HCT116 (cell line): Measurements from ENCODE around the gene RXYLT1. TPM values are rescaled to one million over a fixed set of nuclear protein-coding genes. Genes with fewer than 3 reads are reported as not detected.

ENCODE experiments used
- ATAC-seq: fragments of 200-7000 bp; cut with Tn5 transposase; 2 replicates; pipeline ENCODE4 v1.9.1; 2020; ENCODE audit warnings: mild to moderate bottlenecking, moderate library complexity
- BruUV-seq: library from RNA; stranded (reverse); fragments of 400-500 nt; replicated peaks from 2 replicates; lab custom pipeline; 2021; lab: Mats Ljungman, UMichigan
- CTCF ChIA-PET: fragments of 300-600 bp; sonication (Branson Sonifier 250); formaldehyde crosslinking; loops from one replicate; lab custom pipeline; 2021; ENCODE audit warnings: antibody characterized with exemption; lab: Charles Lee
- POLR2A ChIA-PET: fragments of 300-600, 350-600 bp; sonication (Branson Sonifier 250); formaldehyde crosslinking; loops from one replicate; lab custom pipeline; 2021; ENCODE audit warnings: antibody characterized with exemption; lab: Charles Lee
- RAD21 ChIA-PET, 2 experiments: fragments of 300-600 bp; sonication (Branson Sonifier 250); formaldehyde crosslinking; loops; one replicate each; lab custom pipeline; 2023; ENCODE audit warnings: low total read pairs in 2 of 2; ENCODE audit not compliant: uncharacterized antibody in 2 of 2, unreplicated experiment in 2 of 2, low non-redundant PET in 1 of 2; lab: Charles Lee
- DNase-seq: peaks from one replicate; pipeline ENCODE4 v3.0.0-alpha.2; 2010; ENCODE audit warnings: low read depth, low spot score
- H2AFZ ChIP-seq: fragments of 200-600 bp; shearing (Covaris generic), sonication (generic); 2 replicates; pipeline ENCODE4 v1.6.1; 2017; ENCODE audit warnings: low read depth, mixed run types, mixed read lengths, antibody characterized with exemption, low read length; ENCODE audit not compliant: poor library complexity, severe bottlenecking
- H3K27ac ChIP-seq: 2 replicates; pipeline ENCODE4 v1.5.1; 2012; ENCODE audit warnings: low read depth, low read length
- H3K27me3 ChIP-seq: fragments of 200-600 bp; sonication (generic); 2 replicates; pipeline ENCODE4 v1.6.1; 2016; ENCODE audit warnings: mixed run types, low read length, mixed read lengths; ENCODE audit not compliant: insufficient read depth
- H3K36me3 ChIP-seq, 2 experiments: fragments of 200-500 bp in 1 of 2; fragments of 200-600 bp in 1 of 2; sonication (Bioruptor generic) in 1 of 2; sonication (generic) in 1 of 2; 2 replicates each; pipeline versions ENCODE4 v1.5.1 to v1.6.1; 2014 to 2016; ENCODE audit warnings: low read length in 2 of 2, inconsistent platforms in 1 of 2, mixed read lengths in 1 of 2, mixed run types in 1 of 2; ENCODE audit not compliant: insufficient read depth in 2 of 2, control insufficient read depth in 1 of 2
- H3K4me1 ChIP-seq, 2 experiments: fragments of 200-600 bp in 1 of 2; sonication (generic) in 1 of 2; 2 replicates each; pipeline versions ENCODE4 v1.5.1 to v1.6.1; 2012 to 2017; ENCODE audit warnings: low read length in 2 of 2, inconsistent platforms in 1 of 2, mild to moderate bottlenecking in 1 of 2, mixed read lengths in 1 of 2, mixed run types in 1 of 2, moderate library complexity in 1 of 2; ENCODE audit not compliant: insufficient read depth in 2 of 2, control insufficient read depth in 1 of 2
- H3K4me2 ChIP-seq: fragments of 200-600 bp; sonication (generic); 2 replicates; pipeline ENCODE4 v1.6.1; 2017; ENCODE audit warnings: mixed run types, low read length, mixed read lengths
- H3K4me3 ChIP-seq, 2 experiments: fragments of 200-600 bp in 1 of 2; sonication (generic) in 1 of 2; replicated peaks in 1 of 2; 2 replicates each; pipeline ENCODE4 v1.5.1; 2011 to 2016; ENCODE audit warnings: low read length in 2 of 2, control low read depth in 1 of 2, low read depth in 1 of 2, mild to moderate bottlenecking in 1 of 2, mixed read lengths in 1 of 2, mixed run types in 1 of 2
- H3K79me2 ChIP-seq: fragments of 200-600 bp; sonication (generic); 2 replicates; pipeline ENCODE4 v1.6.1; 2017; ENCODE audit warnings: mild to moderate bottlenecking, mixed run types, low read length, moderate library complexity, mixed read lengths; ENCODE audit not compliant: insufficient read depth
- H3K9ac ChIP-seq: fragments of 200-600 bp; sonication (generic); 2 replicates; pipeline ENCODE4 v1.6.1; 2016; ENCODE audit warnings: low read length, mixed read lengths
- H3K9me2 ChIP-seq: fragments of 200-600 bp; sonication (generic), shearing (Covaris generic); 2 replicates; pipeline ENCODE4 v1.6.1; 2017; ENCODE audit warnings: mixed run types, mild to moderate bottlenecking, moderate library complexity; ENCODE audit not compliant: insufficient read depth
- H3K9me3 ChIP-seq, 2 experiments: fragments of 200-500 bp in 1 of 2; fragments of 200-600 bp in 1 of 2; sonication (Bioruptor generic) in 1 of 2; sonication (generic) in 1 of 2; 2 replicates each; pipeline ENCODE4 v1.6.1; 2014 to 2017; ENCODE audit warnings: low read length in 2 of 2, mixed read lengths in 2 of 2, inconsistent platforms in 1 of 2, low read depth in 1 of 2, mild to moderate bottlenecking in 1 of 2, mixed run types in 1 of 2, moderate library complexity in 1 of 2; ENCODE audit not compliant: control insufficient read depth in 1 of 2, insufficient read depth in 1 of 2
- H4K20me1 ChIP-seq: fragments of 200-600 bp; sonication (generic), shearing (Covaris generic); 2 replicates; pipeline ENCODE4 v1.6.1; 2017; ENCODE audit warnings: mixed run types, mild to moderate bottlenecking, moderate library complexity; ENCODE audit not compliant: insufficient read depth
- ATF3 ChIP-seq: IDR thresholded peaks from 2 replicates; pipeline ENCODE4 v1.6.1; 2012
- CBX3 ChIP-seq: IDR thresholded peaks from 2 replicates; pipeline ENCODE4 v1.6.1; 2012; ENCODE audit warnings: low read depth
- CTCF ChIP-seq, 3 experiments: fragments of 200-600 bp in 1 of 3; sonication (generic) in 1 of 3; IDR thresholded peaks in 2 of 3; conservative IDR thresholded peaks in 1 of 3; 2 replicates each; pipeline ENCODE4 v1.5.1; 2012 to 2017; ENCODE audit warnings: low read depth in 2 of 3, low read length in 2 of 3, antibody characterized with exemption in 1 of 3, borderline replicate concordance in 1 of 3, control low read depth in 1 of 3, mild to moderate bottlenecking in 1 of 3, mixed read lengths in 1 of 3, mixed run types in 1 of 3, moderate library complexity in 1 of 3; ENCODE audit not compliant: insufficient read depth in 1 of 3
- EGR1 ChIP-seq: IDR thresholded peaks from 2 replicates; pipeline ENCODE4 v1.6.1; 2012; ENCODE audit warnings: low read depth
- ELF1 ChIP-seq: IDR thresholded peaks from 2 replicates; pipeline ENCODE4 v1.6.1; 2012; ENCODE audit warnings: low read depth, borderline replicate concordance
- EZH2 ChIP-seq: fragments of 200-600 bp; sonication (generic); IDR thresholded peaks from 2 replicates; pipeline ENCODE4 v1.6.1; 2017; ENCODE audit warnings: antibody characterized with exemption, mixed run types
- FOSL1 ChIP-seq: IDR thresholded peaks from 2 replicates; pipeline ENCODE4 v1.6.1; 2012; ENCODE audit warnings: low read depth
- JUND ChIP-seq: IDR thresholded peaks from 2 replicates; pipeline ENCODE4 v1.6.1; 2012
- MAX ChIP-seq: IDR thresholded peaks from 2 replicates; pipeline ENCODE4 v1.6.1; 2012
- POLR2A ChIP-seq: IDR thresholded peaks from 2 replicates; pipeline ENCODE4 v1.7.0; 2011; ENCODE audit warnings: borderline replicate concordance; ENCODE audit not compliant: insufficient read depth, insufficient read length; ENCODE audit errors: extremely low read depth
- RAD21 ChIP-seq: IDR thresholded peaks from 2 replicates; pipeline ENCODE4 v1.6.1; 2012; ENCODE audit warnings: low read depth, mild to moderate bottlenecking
- REST ChIP-seq: IDR thresholded peaks from 2 replicates; pipeline ENCODE4 v1.6.1; 2012; ENCODE audit warnings: low read depth
- SIN3A ChIP-seq: IDR thresholded peaks from 2 replicates; pipeline ENCODE4 v1.6.1; 2012; ENCODE audit warnings: low read depth
- SP1 ChIP-seq: IDR thresholded peaks from 2 replicates; pipeline ENCODE4 v1.6.1; 2012; ENCODE audit warnings: low read depth
- SRF ChIP-seq: IDR thresholded peaks from 2 replicates; pipeline ENCODE4 v1.6.1; 2012; ENCODE audit warnings: low read depth
- TCF7L2 ChIP-seq: IDR thresholded peaks from 2 replicates; pipeline ENCODE4 v1.7.0; 2011; ENCODE audit warnings: borderline replicate concordance, inconsistent platforms; ENCODE audit not compliant: insufficient read depth, insufficient read length; ENCODE audit errors: extremely low read depth
- YY1 ChIP-seq: IDR thresholded peaks from 2 replicates; pipeline ENCODE4 v1.6.1; 2011; ENCODE audit warnings: low read length, low read depth, moderate library complexity, mild to moderate bottlenecking; ENCODE audit not compliant: insufficient replicate concordance; ENCODE audit errors: extremely low read depth
- ZBTB33 ChIP-seq: IDR thresholded peaks from 2 replicates; pipeline ENCODE4 v1.6.1; 2011; ENCODE audit warnings: mild to moderate bottlenecking, low read length, moderate library complexity; ENCODE audit not compliant: insufficient replicate concordance; ENCODE audit errors: extremely low read depth
- ZFX ChIP-seq: fragments of 450-650 bp; IDR thresholded peaks from 2 replicates; pipeline ENCODE4 v1.6.1; 2017
- ZNF274 ChIP-seq: fragments of 200-500 bp; sonication (Bioruptor generic); IDR thresholded peaks from 2 replicates; pipeline ENCODE4 v1.6.1; 2014; ENCODE audit warnings: mild to moderate bottlenecking, low read depth, low read length, inconsistent platforms
- intact Hi-C: fragments of 100-400 bp; cut with micrococcal nuclease; formaldehyde crosslinking; loops from 2 replicates; pipeline ENCODE4 v1.10.0; 2022
- total RNA-seq: library from RNA; stranded (reverse); gene quantifications from one replicate; pipeline ENCODE4 v1.2.1, GENCODE V29; 2021; ENCODE audit not compliant: unreplicated experiment

RXYLT1 gene
- total RNA-seq, 1 experiment from 2014 or later: 23.0 TPM

GRCh38 chr12:63777340-63777739 is 2.4 kb upstream of the RXYLT1 start:
- Histone ChIP-seq H3K9ac (no peak overlapping the region), H3K9me3 (no peaks in the 10 kb centered on the region), H2AFZ (no peak overlapping the region), H3K36me3 (0 out of 4 replicates have a peak, but pooled peaks cover 0 to 3% of the 10 kb centered on the region in 2 experiments), H3K4me1 (peaks cover 5 to 18% of the 10 kb centered on the region in 2 experiments; a peak in 3 of 4 replicates), H3K27me3 (no peaks in the 10 kb centered on the region), H3K4me2 (no peak overlapping the region), H3K4me3 (no peak overlapping the region), H3K9me2 (no peaks in the 10 kb centered on the region), H3K79me2 (peaks cover 14% of the 10 kb centered on the region), H4K20me1 (no peaks in the 10 kb centered on the region), H3K27ac (no peak overlapping the region)
- DNase-seq (no peak), ATAC-seq (no peak)
- intact Hi-C loops: no loop called here
- BruUV-seq: no TSS peak
- ChIA-PET POLR2A (no interaction called here), CTCF (no interaction called here), RAD21 (no interaction called here)
- TF ChIP-seq TCF7L2: no peak
- no peak for TF ChIP-seq POLR2A
- TF ChIP-seq JUND: no peak
- TF ChIP-seq ELF1: no peak
- TF ChIP-seq EZH2: no peak
- no peak for TF ChIP-seq RAD21
- no peak for TF ChIP-seq SIN3A
- no peak for TF ChIP-seq CBX3
- no peak for TF ChIP-seq ZFX
- TF ChIP-seq REST: no peak
- TF ChIP-seq EGR1: no peak
- no peak for TF ChIP-seq FOSL1
- no peak for TF ChIP-seq MAX
- no peak for TF ChIP-seq ZNF274
- no peak for TF ChIP-seq CTCF (IDR thresholded peaks at IDR 0.05 in 2 of 3, conservative IDR thresholded peaks at IDR 0.05 in 1 of 3; ENCODE audit: borderline replicate concordance in 1 of 3, insufficient read depth in 1 of 3, low read depth in 2 of 3, low read length in 2 of 3)
- no peak for TF ChIP-seq SRF
- TF ChIP-seq YY1: no peak
- TF ChIP-seq ATF3: no peak
- no peak for TF ChIP-seq ZBTB33
- no peak for TF ChIP-seq SP1
